ENCODE measurements around the gene RERE.

RERE gene

GRCh38 chr1:8330271-8331125 lies 486.9 kb downstream of the RERE start:
- H3K4me3 Mint-ChIP-seq = no peak overlapping the region
- no peaks in the 10 kb centered on the region for H3K9me3 Mint-ChIP-seq
- H3K27ac Mint-ChIP-seq (ENCODE audit: low read depth) = no peak overlapping the region
- H3K36me3 Mint-ChIP-seq (ENCODE audit: insufficient read depth) = peaks cover 9% of the 10 kb centered on the region
- DNase-seq (ENCODE audit: low spot score in 2 of 2) (no peak), ATAC-seq (replicated peaks; ENCODE audit: extremely low read depth, poor library complexity, severe bottlenecking) (no peak)
- H3K4me1 Mint-ChIP-seq = no peaks in the 10 kb centered on the region
- H3K27me3 Mint-ChIP-seq = no peaks in the 10 kb centered on the region

GRCh38 chr1:8329858-8330257 lies 487.6 kb downstream of the RERE start:
- Mint-ChIP-seq H3K27ac (ENCODE audit: low read depth) (peak overlapping the region; percentile 25), H3K27me3 (no peaks in the 10 kb centered on the region), H3K9me3 (no peaks in the 10 kb centered on the region), H3K4me3 (no peak overlapping the region), H3K36me3 (ENCODE audit: insufficient read depth) (peaks cover 9% of the 10 kb centered on the region), H3K4me1 (no peaks in the 10 kb centered on the region)
- no peak for ATAC-seq (replicated peaks; ENCODE audit: extremely low read depth, poor library complexity, severe bottlenecking)
- no peak for DNase-seq (ENCODE audit: low spot score in 2 of 2)

GRCh38 chr1:8329439-8329838 lies 488.0 kb downstream of the RERE start:
- no peaks in the 10 kb centered on the region for H3K9me3 Mint-ChIP-seq

GRCh38 chr1:8328271-8328670 lies 489.2 kb downstream of the RERE start:
- Mint-ChIP-seq H3K4me3 (no peak overlapping the region), H3K9me3 (no peaks in the 10 kb centered on the region), H3K27me3 (no peaks in the 10 kb centered on the region), H3K36me3 (ENCODE audit: insufficient read depth) (peaks cover 9% of the 10 kb centered on the region), H3K27ac (ENCODE audit: low read depth) (no peak overlapping the region), H3K4me1 (no peaks in the 10 kb centered on the region)
- DNase-seq (ENCODE audit: low spot score in 2 of 2) (no peak), ATAC-seq (replicated peaks; ENCODE audit: extremely low read depth, poor library complexity, severe bottlenecking) (no peak)

More at GRCh38 chr1:8329439-8329838, 488.0 kb downstream of the RERE start:
- no peaks in the 10 kb centered on the region for H3K27me3 Mint-ChIP-seq
- no peak for ATAC-seq (replicated peaks; ENCODE audit: extremely low read depth, poor library complexity, severe bottlenecking)
- no peak overlapping the region for H3K4me3 Mint-ChIP-seq
- H3K36me3 Mint-ChIP-seq (ENCODE audit: insufficient read depth) = peaks cover 9% of the 10 kb centered on the region
- H3K4me1 Mint-ChIP-seq = no peaks in the 10 kb centered on the region
- no peak for DNase-seq (ENCODE audit: low spot score in 2 of 2)
- H3K27ac Mint-ChIP-seq (ENCODE audit: low read depth) = peak overlapping the region; percentile 25

GRCh38 chr1:8326265-8326664 lies 491.2 kb downstream of the RERE start:
- H3K27me3 Mint-ChIP-seq = no peaks in the 10 kb centered on the region
- ATAC-seq (replicated peaks; ENCODE audit: extremely low read depth, poor library complexity, severe bottlenecking) (no peak), DNase-seq (ENCODE audit: low spot score in 2 of 2) (no peak)
- H3K4me3 Mint-ChIP-seq = no peak overlapping the region
- no peaks in the 10 kb centered on the region for H3K9me3 Mint-ChIP-seq
- H3K27ac Mint-ChIP-seq (ENCODE audit: low read depth) = no peak overlapping the region
- peaks cover 7% of the 10 kb centered on the region for H3K36me3 Mint-ChIP-seq (ENCODE audit: insufficient read depth)
- H3K4me1 Mint-ChIP-seq = no peaks in the 10 kb centered on the region

- peaks cover 7% of the 10 kb centered on the region for H3K36me3 Mint-ChIP-seq (ENCODE audit: insufficient read depth)
- no peaks in the 10 kb centered on the region for H3K27me3 Mint-ChIP-seq
- no peak overlapping the region for H3K27ac Mint-ChIP-seq (ENCODE audit: low read depth)
- H3K4me3 Mint-ChIP-seq = no peak overlapping the region
- no peak for DNase-seq (ENCODE audit: low spot score in 2 of 2)
- no peaks in the 10 kb centered on the region for H3K9me3 Mint-ChIP-seq
- no peaks in the 10 kb centered on the region for H3K4me1 Mint-ChIP-seq
- no peak for ATAC-seq (replicated peaks; ENCODE audit: extremely low read depth, poor library complexity, severe bottlenecking)
Measured at GRCh38 chr1:8325771-8326170, 491.7 kb downstream of the RERE start.

GRCh38 chr1:8324176-8324810 lies 493.1 kb downstream of the RERE start:
- no peak overlapping the region for H3K27ac Mint-ChIP-seq (ENCODE audit: low read depth)
- H3K36me3 Mint-ChIP-seq (ENCODE audit: insufficient read depth) = peaks cover 3% of the 10 kb centered on the region
- no peak overlapping the region for H3K4me3 Mint-ChIP-seq
- no peaks in the 10 kb centered on the region for H3K4me1 Mint-ChIP-seq
- H3K9me3 Mint-ChIP-seq = no peaks in the 10 kb centered on the region
- DNase-seq (ENCODE audit: low spot score in 2 of 2) (no peak), ATAC-seq (replicated peaks; ENCODE audit: extremely low read depth, poor library complexity, severe bottlenecking) (no peak)
- no peaks in the 10 kb centered on the region for H3K27me3 Mint-ChIP-seq

- no peak for DNase-seq (ENCODE audit: low spot score in 2 of 2)
- Mint-ChIP-seq H3K4me3 (no peak overlapping the region), H3K4me1 (peaks cover under 1% of the 10 kb centered on the region), H3K9me3 (no peaks in the 10 kb centered on the region), H3K27ac (ENCODE audit: low read depth) (no peak overlapping the region), H3K27me3 (no peaks in the 10 kb centered on the region), H3K36me3 (ENCODE audit: insufficient read depth) (peaks cover 3% of the 10 kb centered on the region)
- ATAC-seq (replicated peaks; ENCODE audit: extremely low read depth, poor library complexity, severe bottlenecking) = no peak
Measured at GRCh38 chr1:8323706-8324105, 493.7 kb downstream of the RERE start.

- Mint-ChIP-seq H3K27me3 (peaks cover 4% of the 10 kb centered on the region), H3K36me3 (ENCODE audit: insufficient read depth) (peaks cover 10% of the 10 kb centered on the region), H3K27ac (ENCODE audit: low read depth) (no peak overlapping the region), H3K9me3 (no peaks in the 10 kb centered on the region), H3K4me3 (no peak overlapping the region), H3K4me1 (peaks cover 10% of the 10 kb centered on the region)
- DNase-seq (ENCODE audit: low spot score in 2 of 2) = no peak
- no peak for ATAC-seq (replicated peaks; ENCODE audit: extremely low read depth, poor library complexity, severe bottlenecking)
Measured at GRCh38 chr1:8321612-8322011, 495.8 kb downstream of the RERE start.

GRCh38 chr1:8318436-8318835 lies 499.0 kb downstream of the RERE start:
- no peaks in the 10 kb centered on the region for H3K9me3 Mint-ChIP-seq
- ATAC-seq (replicated peaks; ENCODE audit: extremely low read depth, poor library complexity, severe bottlenecking) (peak; percentile 41), DNase-seq (ENCODE audit: low spot score in 2 of 2) (no peak)
- H3K4me3 Mint-ChIP-seq = peak overlapping the region; percentile 77
- H3K27ac Mint-ChIP-seq (ENCODE audit: low read depth) = no peak overlapping the region
- peaks cover 27% of the 10 kb centered on the region for H3K27me3 Mint-ChIP-seq
- peaks cover 8% of the 10 kb centered on the region for H3K36me3 Mint-ChIP-seq (ENCODE audit: insufficient read depth)
- peaks cover 23% of the 10 kb centered on the region for H3K4me1 Mint-ChIP-seq

- ATAC-seq (replicated peaks; ENCODE audit: extremely low read depth, poor library complexity, severe bottlenecking) (peak; percentile 92), DNase-seq (ENCODE audit: low spot score in 2 of 2) (peak; percentile 59 to 63)
- Mint-ChIP-seq H3K27me3 (peaks cover 27% of the 10 kb centered on the region), H3K27ac (ENCODE audit: low read depth) (no peak within 1 kb of the TSS), H3K4me3 (peak within 1 kb of the TSS; percentile 77), H3K36me3 (ENCODE audit: insufficient read depth) (peaks cover 8% of the 10 kb centered on the region), H3K9me3 (no peaks in the 10 kb centered on the region), H3K4me1 (peaks cover 23% of the 10 kb centered on the region)
Measured at GRCh38 chr1:8317647-8318381, 499.6 kb downstream of the RERE start, which contains the start of gene SLC45A1. Gene SLC45A1, plus strand, starts transcription at chr1:8318114. Its CDS starts 6,216 bp downstream, at chr1:8324330.

GRCh38 chr1:8315573-8316475 lies 501.6 kb downstream of the RERE start:
- H3K4me3 Mint-ChIP-seq = no peak overlapping the region
- H3K9me3 Mint-ChIP-seq = no peaks in the 10 kb centered on the region
- peaks cover 27% of the 10 kb centered on the region for H3K27me3 Mint-ChIP-seq
- H3K27ac Mint-ChIP-seq (ENCODE audit: low read depth) = no peak overlapping the region
- peaks cover 9% of the 10 kb centered on the region for H3K36me3 Mint-ChIP-seq (ENCODE audit: insufficient read depth)
- no peak for DNase-seq (ENCODE audit: low spot score in 2 of 2)
- peaks cover 23% of the 10 kb centered on the region for H3K4me1 Mint-ChIP-seq
- ATAC-seq (replicated peaks; ENCODE audit: extremely low read depth, poor library complexity, severe bottlenecking) = no peak

Measured in central memory CD8-positive, alpha-beta T cell (primary cell).